ENCODE results near the gene MGAT4B. TPM values are rescaled to one million over a fixed set of nuclear protein-coding genes. Genes with fewer than 3 reads are reported as not detected.

The MGAT4B gene
- 53.9 and 73.7 TPM in 2 replicates for total RNA-seq (2012; rRNA removed)
- polyA plus RNA-seq (2012; rRNA removed): 155 and 164 TPM in 2 replicates
- 148 and 266 TPM in 2 replicates for polyA plus RNA-seq (2012; cell fraction: cytosol; rRNA removed)
- 388 and 999 TPM in 2 replicates for polyA plus RNA-seq (2012; cell fraction: nucleus; rRNA removed; ENCODE audit: low replicate concordance)
- Bru-seq, nascent RNA: percentile 66 among the genes with signal in this experiment
- percentile 82 among the genes with signal in this experiment for BruChase-seq, experiment 1, labeled RNA remaining after a 6-hour chase
- percentile 75 among the genes with signal in this experiment for BruChase-seq, experiment 2, labeled RNA remaining after a 2-hour chase
- long read RNA-seq, transcript MGAT4B-201 (15 exons, 2,446 nt): major isoform, 106 of 196 reads
- long read RNA-seq, transcript MGAT4B-202 (14 exons, 3,027 nt): minor isoform, 10 of 196 reads
- long read RNA-seq, partial matches to known transcripts: 47 of 196 reads
- long read RNA-seq, other reads (novel, unspliced or antisense): 33 of 196 reads

DNA sequence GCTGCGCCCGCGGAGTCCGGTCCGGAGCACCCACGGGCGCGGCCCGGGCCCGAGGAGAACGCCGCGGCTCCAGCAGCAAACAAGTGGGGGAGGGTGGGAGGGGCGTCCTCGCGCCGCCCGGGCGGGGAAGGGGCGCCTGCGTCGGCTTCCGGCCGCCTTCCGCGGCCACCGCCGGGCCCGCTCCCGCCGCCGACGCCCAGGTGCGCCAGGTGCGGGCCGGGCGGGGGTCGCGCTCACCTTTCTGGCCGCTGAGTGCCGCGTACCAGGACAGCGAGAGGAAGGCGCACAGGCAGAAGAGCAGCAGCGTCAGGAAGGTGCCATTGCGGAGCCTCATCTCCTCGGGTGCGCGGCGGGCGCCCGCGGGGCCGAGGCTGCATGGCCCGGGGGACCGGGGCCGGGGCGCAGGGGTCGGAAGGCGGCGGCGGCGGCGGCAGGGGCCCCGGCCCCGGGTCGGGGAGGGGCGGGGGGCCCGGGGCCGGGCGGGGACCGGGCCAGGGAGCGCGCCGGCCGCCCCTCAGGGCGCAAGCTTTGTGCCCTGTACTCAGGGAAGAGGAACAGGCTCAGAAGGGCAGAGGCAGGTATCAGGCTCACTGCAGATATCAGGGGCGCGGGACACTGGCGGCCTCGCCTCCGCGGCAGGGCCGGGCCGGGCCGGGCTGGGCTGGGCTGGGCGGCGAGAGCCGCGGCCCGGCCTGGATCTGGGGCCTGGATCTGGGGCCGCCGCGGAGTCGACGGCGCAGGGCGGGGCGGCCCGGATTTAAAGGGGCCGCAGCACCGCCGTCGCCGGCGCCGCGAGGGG lies at the start of gene MGAT4B:
Gene MGAT4B, minus strand, starts transcription at position 617 of the 799 bp plus-strand sequence. Its CDS starts 283 bp downstream, at position 334.
- 0 out of 2 replicates have a peak, but pooled peaks cover 2% of the 10 kb centered on the region for H3K9me1 ChIP-seq (ENCODE audit: insufficient read depth, low read length)
- H3K79me1 ChIP-seq (ENCODE audit: low read depth in 1 of 2, low read length in 2 of 2): peaks cover 26 to 56% of the 10 kb centered on the region in 2 experiments
- no peak within 1 kb of the TSS; the same call in 1 of the 2 replicates for H3K56ac ChIP-seq (ENCODE audit: extremely low read depth, insufficient read depth, low read length)
- H4K5ac ChIP-seq (ENCODE audit: low read depth, low read length): 0 out of 2 replicates have a peak within 1 kb of the TSS, but pooled peaks have one; percentile 38
- dilution Hi-C loops (cut with HindIII; ENCODE audit: low sequenced_read_pairs, unreplicated experiment) (no loop called here), in situ Hi-C loops (cut with MboI; ENCODE audit: low sequenced_read_pairs) (no loop called here), intact Hi-C loops (cut with micrococcal nuclease) (loop anchor here (5.0 kb wide), 1 partner anchor 51 kb away; the partner anchor contains the start of gene MRNIP)
- peaks cover 20% of the 10 kb centered on the region for H3K4me1 ChIP-seq (ENCODE audit: control insufficient read depth, insufficient read depth, low read length)
- H3K4me2 ChIP-seq (ENCODE audit: low read depth, low read length): peak within 1 kb of the TSS; percentile 85
- 0% methylated on average over 14 of the region's 108 CpGs; no CpG with 5 or more reads in 1 of the 2 experiments for WGBS, 2 experiments (ENCODE audit: extremely low coverage in 2 of 2, insufficient read length in 1 of 2)
- peak within 1 kb of the TSS; percentile 98 for H3K4me3 ChIP-seq (ENCODE audit: insufficient read depth, low read depth, low read length)
- H3K18ac ChIP-seq (ENCODE audit: low read depth, low read length): peak within 1 kb of the TSS; percentile 21; the same call in 1 of the 2 replicates
- BruUV-seq (replicated peaks): no TSS peak
- H2BK120ac ChIP-seq (ENCODE audit: low read depth, low read length): peak within 1 kb of the TSS; percentile 26; the same call in 1 of the 2 replicates
- peak within 1 kb of the TSS; percentile 85 for H2BK5ac ChIP-seq (ENCODE audit: low read depth, low read length, poor library complexity, severe bottlenecking)
- H3K14ac ChIP-seq (replicated peaks; ENCODE audit: low read depth, low read length): peak within 1 kb of the TSS; percentile 94
- H3K9me3 ChIP-seq (ENCODE audit: control insufficient read depth, insufficient read depth, low read length): no peaks in the 10 kb centered on the region; the same call in 1 of the 2 replicates
- DNase-seq (peak; percentile 70), ATAC-seq (ENCODE audit: low read depth) (peak; percentile 87)
- H3K27me3 ChIP-seq (ENCODE audit: control insufficient read depth, insufficient read depth, low read length): no peaks in the 10 kb centered on the region
- H3K4ac ChIP-seq (ENCODE audit: low read depth, low read length): peak within 1 kb of the TSS; percentile 89
- ChIA-PET POLR2A (ENCODE audit: unreplicated experiment) (interaction anchor here (0.6 kb wide), 1 partner anchor 187 kb away, joined by 3 read pairs; no protein-coding TSS in a partner anchor), CTCF (no interaction called here)
- peaks cover 40% of the 10 kb centered on the region for H4K20me1 ChIP-seq (ENCODE audit: insufficient read depth, low read length)
- peak within 1 kb of the TSS; percentile 91 for H3K27ac ChIP-seq (ENCODE audit: insufficient read depth, low read length)
- H2BK15ac ChIP-seq (ENCODE audit: low read depth, low read length): no peak within 1 kb of the TSS
- H3K9ac ChIP-seq (ENCODE audit: low read depth, low read length): peak within 1 kb of the TSS; percentile 90
- peak within 1 kb of the TSS; percentile 78; the same call in 1 of the 2 replicates for H3K23ac ChIP-seq (ENCODE audit: low read depth, low read length)
- peak within 1 kb of the TSS; percentile 93 for H2AK9ac ChIP-seq (replicated peaks; ENCODE audit: low read depth, low read length, poor library complexity)
- H2AFZ ChIP-seq (replicated peaks; ENCODE audit: low read length, poor library complexity): peak within 1 kb of the TSS; percentile 94
- H3K36me3 ChIP-seq (ENCODE audit: control insufficient read depth, insufficient read depth, low read length): peaks cover 7% of the 10 kb centered on the region; the same call in 1 of the 2 replicates
- H2BK20ac ChIP-seq (ENCODE audit: low read depth, low read length): no peak within 1 kb of the TSS
- H4K8ac ChIP-seq (ENCODE audit: low read depth in 2 of 2, low read length in 2 of 2): peak within 1 kb of the TSS; percentile 59 to 68; a peak in 3 of 4 replicates
- H2AK5ac ChIP-seq (ENCODE audit: low read depth, low read length): peak within 1 kb of the TSS; percentile 91
- H4K91ac ChIP-seq (ENCODE audit: insufficient read depth, low read depth, low read length): peak within 1 kb of the TSS; percentile 84
- TF ChIP-seq, protein P1, sequence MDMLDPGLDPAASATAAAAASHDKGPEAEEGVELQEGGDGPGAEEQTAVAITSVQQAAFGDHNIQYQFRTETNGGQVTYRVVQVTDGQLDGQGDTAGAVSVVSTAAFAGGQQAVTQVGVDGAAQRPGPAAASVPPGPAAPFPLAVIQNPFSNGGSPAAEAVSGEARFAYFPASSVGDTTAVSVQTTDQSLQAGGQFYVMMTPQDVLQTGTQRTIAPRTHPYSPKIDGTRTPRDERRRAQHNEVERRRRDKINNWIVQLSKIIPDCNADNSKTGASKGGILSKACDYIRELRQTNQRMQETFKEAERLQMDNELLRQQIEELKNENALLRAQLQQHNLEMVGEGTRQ (IDR thresholded peaks at IDR 0.05; ENCODE audit: low read depth, low read length): no peak
- TF ChIP-seq CTCF (conservative IDR thresholded peaks at IDR 0.05; ENCODE audit: low read depth, low read length) (no peak), MXI1 (IDR thresholded peaks at IDR 0.05; ENCODE audit: borderline replicate concordance, low read depth, low read length) (no peak), BHLHE40 (IDR thresholded peaks at IDR 0.05; ENCODE audit: low read depth, low read length) (no peak), MAFK (IDR thresholded peaks at IDR 0.05; ENCODE audit: low read depth, low read length) (no peak), MAZ (IDR thresholded peaks at IDR 0.05; ENCODE audit: borderline replicate concordance, low read depth, low read length) (peak; percentile 85), ELK1 (IDR thresholded peaks at IDR 0.05; ENCODE audit: borderline replicate concordance, low read depth, low read length) (no peak), CEBPB (IDR thresholded peaks at IDR 0.05; ENCODE audit: low read depth, low read length) (no peak), FOS (IDR thresholded peaks at IDR 0.05; ENCODE audit: low read depth, low read length) (no peak), RAD21 (IDR thresholded peaks at IDR 0.05; ENCODE audit: low read length) (no peak)

Data from IMR-90 (cell line).